ENCODE measurements around the gene HFE.
"Not testable (repeated sequence)": the region's sequence is repeated elsewhere in the genome, so short reads cannot be mapped to it uniquely, and the experiment has no call there.

Gene HFE

DNA sequence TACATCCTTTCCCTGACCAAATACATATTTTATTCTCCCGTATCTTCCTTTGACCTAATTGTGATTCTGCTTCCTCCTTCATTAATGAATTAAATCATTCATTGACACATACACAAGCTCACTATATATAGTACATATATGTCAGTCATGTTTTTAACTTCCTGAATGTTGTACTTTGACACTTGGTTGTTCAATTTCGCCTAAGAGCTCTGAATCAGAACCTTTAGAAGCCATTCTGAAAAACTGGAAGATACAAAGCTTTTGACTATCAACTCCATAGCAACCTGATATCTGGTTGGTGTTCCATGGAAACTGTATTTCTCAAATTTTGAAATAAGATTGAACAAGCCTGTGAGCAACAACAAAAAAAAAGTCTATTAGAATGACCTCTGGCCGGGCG lies 27.3 kb upstream of the HFE start:
- DNase-seq (ENCODE audit: low spot score) = no peak

DNA sequence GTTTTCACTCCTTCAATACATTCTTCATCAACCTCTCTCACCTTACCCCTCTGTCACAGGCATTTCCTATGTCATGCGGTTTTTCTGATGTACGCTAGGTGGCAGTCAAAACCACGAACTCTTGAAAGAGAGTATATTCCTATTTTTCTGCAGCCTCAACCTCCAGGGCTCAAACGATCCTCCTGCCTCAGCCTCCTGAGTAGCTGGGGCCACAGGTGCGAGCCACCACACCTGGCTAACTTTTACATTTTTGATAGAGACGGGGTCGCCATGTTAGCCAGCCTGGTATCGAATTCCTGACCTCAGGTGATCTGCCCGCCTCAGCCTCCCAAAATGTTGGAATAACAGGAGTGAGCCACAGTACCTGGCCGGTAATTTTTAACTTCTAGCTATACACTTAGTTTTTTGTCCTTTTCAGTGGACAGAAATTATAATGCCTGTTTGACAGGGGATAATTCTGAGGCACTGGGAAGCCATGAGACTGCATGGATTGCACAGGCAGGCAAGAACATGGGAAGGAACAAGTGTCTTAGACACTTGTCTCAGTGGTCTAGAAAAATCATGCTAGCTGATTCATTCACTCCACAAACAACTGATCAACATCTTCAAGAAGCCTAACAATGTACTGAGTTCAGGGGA lies 22.5 kb upstream of the HFE start:
- DNase-seq (ENCODE audit: low spot score) = peak; percentile 71

DNA sequence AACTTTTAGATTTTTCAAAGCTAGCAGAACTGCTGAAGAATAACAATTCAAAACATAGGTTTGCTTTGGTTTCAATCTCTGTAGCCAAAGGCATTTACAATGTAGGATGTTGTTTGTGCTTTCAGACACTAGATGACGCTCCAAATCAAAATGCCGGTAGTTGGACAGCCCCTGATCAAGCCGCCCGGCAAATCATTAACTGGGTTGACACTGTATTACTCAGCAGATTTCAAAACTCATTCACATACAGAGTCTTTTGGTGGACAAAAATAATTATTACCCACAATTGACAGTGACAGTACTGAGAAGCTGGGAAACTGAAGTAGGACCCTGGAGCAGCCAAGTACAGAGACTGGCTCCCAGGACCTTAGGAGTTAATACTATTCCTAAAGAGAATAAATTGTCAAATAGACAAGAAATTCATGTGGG lies 21.3 kb upstream of the HFE start:
- peak; percentile 89 for DNase-seq (ENCODE audit: low spot score)

DNA sequence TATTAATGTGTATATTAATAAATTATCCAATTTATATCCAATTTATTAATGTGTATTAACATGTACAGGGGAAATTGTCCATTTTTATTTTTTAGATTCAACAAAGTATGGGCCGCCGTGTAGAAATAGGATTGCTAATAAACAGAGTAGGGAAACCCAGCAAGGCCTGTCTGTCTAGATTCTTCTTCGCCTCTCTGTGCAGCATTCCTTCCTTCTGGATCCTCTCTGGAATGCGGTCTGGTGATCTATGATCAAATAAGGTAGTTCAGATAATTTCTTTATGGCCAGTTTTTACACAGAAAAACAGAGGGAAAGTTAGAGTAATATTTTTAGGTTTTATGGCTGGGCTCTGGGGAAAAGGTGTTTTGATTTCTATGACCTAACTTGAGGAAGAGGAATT lies 19.9 kb upstream of the HFE start:
- no peak for DNase-seq (ENCODE audit: low spot score)

DNA sequence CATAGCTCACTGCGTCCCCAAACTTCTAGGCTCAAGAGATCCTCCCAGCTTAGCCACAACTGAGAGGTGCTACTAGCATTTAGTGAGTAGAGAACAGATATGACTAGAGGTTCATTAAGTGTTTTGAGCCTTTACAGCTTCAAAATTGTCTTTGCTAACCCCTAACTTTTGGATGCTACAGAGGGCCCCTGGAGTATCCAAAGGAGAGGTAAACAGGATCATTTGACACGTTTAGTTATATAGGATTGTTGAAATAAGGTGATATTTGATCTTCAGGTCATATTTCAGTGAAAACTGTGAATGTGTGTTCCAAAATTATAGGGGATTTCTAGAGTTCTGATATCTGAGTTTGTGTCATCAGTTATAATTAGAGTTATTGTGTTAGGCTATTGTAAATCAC lies 19.2 kb upstream of the HFE start:
- DNase-seq (ENCODE audit: low spot score) = no peak

DNA sequence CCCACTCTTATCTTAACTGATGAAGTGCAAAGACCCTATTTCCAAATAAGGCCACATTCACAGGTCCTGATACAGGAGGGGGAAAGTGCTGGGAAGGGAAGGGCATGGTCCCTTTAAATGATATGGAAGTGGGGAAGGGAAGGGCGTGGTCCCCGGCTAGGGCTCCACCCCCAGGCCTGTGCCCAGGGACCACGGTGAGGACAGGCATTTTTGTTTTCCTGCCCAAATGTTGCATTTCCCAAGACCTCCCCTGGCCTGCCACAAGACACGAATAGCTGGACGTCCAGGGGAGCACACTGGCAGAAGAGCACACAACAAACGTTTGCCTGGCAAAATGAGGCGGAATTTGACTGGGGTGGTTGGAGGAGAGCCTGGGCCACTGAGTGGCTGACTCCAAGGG lies 16.1 kb upstream of the HFE start:
- DNase-seq (ENCODE audit: low spot score) = no peak

DNA sequence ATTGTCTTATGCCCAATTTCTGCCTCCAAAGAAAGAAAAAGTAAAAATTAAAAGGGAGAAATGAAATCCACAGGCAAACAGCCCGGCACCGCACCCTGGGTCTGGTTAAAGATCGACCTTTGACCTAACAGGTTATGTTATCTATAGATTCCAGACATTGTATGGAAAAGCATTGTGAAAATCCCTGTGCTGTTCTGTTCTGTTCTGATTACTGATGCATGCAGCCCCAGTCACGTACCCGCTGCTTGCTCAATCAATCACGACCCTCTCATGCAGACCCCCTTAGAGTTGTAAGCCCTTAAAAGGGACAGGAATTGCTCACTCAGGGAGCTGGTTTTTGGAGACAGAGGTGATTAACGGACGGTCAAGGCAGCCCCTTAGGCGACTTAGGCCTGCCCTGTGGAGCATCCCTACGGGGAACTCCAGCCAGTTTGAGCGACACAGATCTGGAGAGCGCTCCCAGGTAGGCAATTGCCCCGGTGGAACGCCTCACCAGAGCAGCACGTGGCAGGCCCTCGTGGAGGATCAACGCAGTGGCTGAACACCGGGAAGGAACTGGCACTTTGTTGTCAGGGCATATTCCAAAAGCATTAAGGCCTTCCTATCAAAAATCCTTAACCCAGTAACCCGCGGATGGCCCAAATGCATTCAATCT lies 12.0 kb upstream of the HFE start:
- DNase-seq (ENCODE audit: low spot score) = no peak

DNA sequence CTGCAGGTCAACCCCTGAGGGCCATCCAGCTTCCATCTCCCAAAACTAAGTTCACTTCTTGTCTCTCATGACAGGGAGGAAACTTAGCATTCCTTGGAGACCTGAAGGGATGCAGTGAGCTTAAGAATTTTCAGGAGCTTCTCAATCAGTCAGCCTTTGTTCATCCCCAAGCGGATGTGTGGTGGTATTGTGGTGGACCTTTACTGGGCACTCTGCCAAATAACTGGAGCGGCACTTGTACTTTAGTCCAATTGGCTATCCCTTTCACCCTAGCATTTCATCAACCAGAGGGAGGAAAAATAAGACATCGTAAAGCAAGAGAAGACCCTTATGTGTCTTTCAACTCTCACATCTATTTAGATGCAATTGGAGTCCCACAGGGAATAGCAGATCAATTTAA lies 9.2 kb upstream of the HFE start:
- not testable (repeated sequence) for DNase-seq (ENCODE audit: low spot score)

DNA sequence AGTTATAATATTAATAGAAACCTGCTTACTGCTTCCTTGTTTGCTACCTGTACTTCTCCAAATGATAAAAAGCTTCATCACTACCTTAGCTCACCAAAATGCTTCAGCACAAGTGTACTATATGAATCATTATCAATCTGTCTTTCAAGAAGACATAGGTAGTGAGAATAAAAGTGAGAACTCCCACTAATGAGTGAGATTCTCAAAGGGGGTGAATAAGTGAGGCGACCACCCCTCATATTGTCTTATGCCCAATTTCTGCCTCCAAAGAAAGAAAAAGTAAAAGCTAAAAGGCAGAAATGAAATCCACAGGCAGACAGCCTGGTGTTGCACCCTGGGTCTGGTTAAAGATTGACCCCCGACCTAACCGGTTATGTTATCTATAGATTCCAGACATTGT lies 6.1 kb upstream of the HFE start:
- DNase-seq (ENCODE audit: low spot score) = not testable (repeated sequence)

DNA sequence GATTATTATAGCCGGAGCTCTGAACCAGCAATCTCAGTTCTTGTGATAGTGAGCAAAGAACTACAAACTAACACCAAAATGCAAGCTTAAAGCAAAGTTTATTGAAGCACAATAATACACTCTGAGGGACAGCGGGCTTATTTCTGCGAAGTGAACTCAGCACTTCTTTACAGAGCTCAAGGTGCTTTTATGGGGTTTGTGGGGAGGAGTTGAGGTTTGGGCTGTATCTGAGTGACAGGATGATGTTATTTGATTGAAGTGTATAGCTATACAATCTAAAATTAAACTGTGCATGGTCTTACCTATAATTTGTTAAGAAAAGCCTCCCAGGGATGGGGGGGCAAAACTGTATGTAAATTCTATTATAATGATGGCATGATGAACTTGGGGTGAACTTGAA lies 1.0 kb upstream of the HFE start:
- no peak for DNase-seq (ENCODE audit: low spot score)

DNA sequence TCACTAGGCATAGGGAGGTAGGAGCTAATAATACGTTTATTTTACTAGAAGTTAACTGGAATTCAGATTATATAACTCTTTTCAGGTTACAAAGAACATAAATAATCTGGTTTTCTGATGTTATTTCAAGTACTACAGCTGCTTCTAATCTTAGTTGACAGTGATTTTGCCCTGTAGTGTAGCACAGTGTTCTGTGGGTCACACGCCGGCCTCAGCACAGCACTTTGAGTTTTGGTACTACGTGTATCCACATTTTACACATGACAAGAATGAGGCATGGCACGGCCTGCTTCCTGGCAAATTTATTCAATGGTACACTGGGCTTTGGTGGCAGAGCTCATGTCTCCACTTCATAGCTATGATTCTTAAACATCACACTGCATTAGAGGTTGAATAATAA lies 1.1 kb downstream of the HFE start:
- no peak for DNase-seq (ENCODE audit: low spot score)

DNA sequence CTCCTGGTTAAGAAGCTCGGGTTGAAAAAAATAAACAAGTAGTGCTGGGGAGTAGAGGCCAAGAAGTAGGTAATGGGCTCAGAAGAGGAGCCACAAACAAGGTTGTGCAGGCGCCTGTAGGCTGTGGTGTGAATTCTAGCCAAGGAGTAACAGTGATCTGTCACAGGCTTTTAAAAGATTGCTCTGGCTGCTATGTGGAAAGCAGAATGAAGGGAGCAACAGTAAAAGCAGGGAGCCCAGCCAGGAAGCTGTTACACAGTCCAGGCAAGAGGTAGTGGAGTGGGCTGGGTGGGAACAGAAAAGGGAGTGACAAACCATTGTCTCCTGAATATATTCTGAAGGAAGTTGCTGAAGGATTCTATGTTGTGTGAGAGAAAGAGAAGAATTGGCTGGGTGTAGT lies 2.0 kb downstream of the HFE start:
- DNase-seq (ENCODE audit: low spot score) = no peak

DNA sequence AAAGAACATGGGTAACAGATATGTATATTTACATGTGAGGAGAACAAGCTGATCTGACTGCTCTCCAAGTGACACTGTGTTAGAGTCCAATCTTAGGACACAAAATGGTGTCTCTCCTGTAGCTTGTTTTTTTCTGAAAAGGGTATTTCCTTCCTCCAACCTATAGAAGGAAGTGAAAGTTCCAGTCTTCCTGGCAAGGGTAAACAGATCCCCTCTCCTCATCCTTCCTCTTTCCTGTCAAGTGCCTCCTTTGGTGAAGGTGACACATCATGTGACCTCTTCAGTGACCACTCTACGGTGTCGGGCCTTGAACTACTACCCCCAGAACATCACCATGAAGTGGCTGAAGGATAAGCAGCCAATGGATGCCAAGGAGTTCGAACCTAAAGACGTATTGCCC lies 5.2 kb downstream of the HFE start:
- no peak for DNase-seq (ENCODE audit: low spot score)

DNA sequence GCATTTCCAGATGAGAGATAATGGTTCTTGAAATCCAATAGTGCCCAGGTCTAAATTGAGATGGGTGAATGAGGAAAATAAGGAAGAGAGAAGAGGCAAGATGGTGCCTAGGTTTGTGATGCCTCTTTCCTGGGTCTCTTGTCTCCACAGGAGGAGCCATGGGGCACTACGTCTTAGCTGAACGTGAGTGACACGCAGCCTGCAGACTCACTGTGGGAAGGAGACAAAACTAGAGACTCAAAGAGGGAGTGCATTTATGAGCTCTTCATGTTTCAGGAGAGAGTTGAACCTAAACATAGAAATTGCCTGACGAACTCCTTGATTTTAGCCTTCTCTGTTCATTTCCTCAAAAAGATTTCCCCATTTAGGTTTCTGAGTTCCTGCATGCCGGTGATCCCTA lies 6.8 kb downstream of the HFE start:
- DNase-seq (ENCODE audit: low spot score) = no peak

DNA sequence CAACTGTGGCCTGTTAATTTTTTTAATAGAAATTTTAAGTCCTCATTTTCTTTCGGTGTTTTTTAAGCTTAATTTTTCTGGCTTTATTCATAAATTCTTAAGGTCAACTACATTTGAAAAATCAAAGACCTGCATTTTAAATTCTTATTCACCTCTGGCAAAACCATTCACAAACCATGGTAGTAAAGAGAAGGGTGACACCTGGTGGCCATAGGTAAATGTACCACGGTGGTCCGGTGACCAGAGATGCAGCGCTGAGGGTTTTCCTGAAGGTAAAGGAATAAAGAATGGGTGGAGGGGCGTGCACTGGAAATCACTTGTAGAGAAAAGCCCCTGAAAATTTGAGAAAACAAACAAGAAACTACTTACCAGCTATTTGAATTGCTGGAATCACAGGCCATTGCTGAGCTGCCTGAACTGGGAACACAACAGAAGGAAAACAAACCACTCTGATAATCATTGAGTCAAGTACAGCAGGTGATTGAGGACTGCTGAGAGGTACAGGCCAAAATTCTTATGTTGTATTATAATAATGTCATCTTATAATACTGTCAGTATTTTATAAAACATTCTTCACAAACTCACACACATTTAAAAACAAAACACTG lies 10.1 kb downstream of the HFE start:
- peak; percentile 79 for DNase-seq (ENCODE audit: low spot score)

DNA sequence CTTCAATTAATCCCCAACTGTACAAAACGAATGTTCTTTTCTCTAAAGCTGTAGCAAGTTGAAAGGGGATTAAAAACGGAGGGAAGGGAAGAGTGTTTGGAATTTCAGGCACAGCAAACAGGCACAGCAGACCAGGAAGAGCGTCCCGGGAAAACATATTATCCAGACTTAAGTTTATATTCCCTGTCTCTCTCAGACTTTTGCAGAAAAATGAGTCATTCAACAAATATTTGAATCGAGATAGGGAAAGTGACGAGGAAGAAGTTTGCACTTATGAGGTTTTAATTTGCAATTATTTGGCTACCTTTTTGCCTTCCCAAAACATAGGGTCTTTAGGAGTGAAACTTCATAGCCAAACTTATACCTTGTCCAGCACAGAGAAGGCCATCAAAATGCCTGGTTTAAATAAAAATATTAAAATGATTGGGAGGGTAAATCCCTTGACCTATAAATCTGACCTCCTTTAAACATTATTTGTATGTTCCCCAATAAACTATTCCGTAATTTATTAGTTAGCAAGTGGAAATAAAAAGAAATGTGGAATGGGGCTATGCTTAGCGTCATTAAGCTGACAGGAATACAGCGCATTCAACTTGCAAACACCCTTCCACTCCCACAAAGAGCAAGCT lies 16.0 kb downstream of the HFE start:
- peak; percentile 64 for DNase-seq (ENCODE audit: low spot score)

DNA sequence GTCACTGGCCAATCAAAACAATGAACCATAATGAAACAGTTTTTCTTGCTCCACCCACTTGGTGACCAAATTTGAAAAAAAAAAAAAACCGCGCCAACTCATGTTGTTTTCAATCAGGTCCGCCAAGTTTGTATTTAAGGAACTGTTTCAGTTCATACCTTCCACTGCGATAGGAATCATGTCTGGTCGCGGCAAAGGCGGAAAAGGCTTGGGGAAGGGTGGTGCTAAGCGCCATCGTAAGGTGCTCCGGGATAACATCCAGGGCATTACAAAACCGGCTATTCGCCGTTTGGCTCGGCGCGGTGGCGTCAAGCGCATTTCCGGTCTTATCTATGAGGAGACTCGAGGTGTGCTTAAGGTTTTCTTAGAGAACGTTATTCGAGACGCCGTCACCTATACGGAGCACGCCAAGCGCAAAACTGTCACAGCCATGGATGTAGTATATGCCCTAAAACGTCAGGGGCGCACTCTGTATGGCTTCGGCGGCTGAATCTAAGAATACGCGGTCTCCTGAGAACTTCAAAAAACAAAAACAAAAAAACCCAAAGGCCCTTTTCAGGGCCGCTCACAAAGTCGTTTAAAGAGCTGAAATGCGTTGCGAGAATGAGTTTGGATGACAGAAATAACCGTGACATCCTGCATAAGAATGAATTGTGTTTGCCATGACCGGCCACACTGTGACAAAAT lies 16.7 kb downstream of the HFE start:
- DNase-seq (ENCODE audit: low spot score) = peak; percentile 89

DNA sequence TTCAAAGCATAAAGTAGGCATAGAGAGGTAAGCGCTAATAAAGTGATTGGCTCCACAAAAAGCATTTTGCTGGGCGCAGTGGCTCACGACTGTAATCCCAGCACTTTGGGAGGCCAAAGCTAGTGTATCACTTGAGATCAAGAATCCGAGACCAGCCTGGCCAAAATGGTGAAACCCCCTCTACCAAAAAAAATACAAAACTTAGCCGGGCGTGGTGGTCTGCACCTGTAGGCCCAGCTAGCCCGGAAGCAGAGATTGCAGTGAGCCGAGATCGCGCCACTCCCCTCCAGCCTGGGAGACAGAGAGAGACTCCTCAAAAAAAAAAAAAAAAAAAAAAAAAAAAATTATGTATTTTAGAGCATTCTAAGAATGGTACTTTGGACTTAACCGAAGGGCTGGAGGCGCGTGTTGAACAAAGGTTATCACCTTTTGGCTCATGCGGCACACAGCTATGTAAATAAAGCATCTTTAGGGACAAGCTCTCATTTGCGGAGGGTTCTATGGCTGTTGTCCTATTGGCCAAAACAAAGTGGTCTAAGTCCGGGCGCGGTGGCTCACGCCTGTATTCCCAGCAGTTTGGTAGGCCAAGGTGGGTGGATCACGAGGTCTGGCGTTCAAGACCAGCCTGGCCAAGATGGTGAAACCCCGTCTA lies 17.4 kb downstream of the HFE start:
- peak; percentile 65 for DNase-seq (ENCODE audit: low spot score)

DNA sequence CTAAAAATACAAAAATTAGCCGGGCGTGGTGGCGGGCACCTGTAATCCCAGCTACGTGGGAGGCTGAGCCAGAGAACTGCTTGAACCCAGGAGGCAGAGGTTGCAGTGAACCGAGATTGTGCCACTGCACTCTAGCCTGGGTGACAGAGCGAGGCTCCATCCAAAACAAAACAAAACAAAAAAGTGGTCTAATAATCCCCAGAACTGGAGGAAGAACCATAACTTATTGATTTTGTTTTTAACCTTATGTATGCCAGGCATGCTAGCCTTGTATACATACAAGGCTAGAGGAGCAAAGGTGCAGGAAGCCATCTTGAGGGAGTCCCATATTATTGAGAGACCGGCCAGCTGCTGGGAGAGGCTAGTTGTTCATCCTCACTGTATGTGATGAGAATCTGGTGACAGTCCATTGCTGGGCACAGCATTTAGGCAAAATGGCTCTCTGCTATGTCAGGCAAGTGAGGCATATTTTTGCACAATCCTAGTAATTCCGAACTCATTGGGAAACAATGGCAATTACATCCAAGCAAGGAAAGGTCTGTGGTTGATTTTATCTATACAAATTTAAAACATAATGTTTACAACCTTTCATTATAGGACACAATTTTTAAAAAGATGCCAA lies 18.0 kb downstream of the HFE start:
- no peak for DNase-seq (ENCODE audit: low spot score)

DNA sequence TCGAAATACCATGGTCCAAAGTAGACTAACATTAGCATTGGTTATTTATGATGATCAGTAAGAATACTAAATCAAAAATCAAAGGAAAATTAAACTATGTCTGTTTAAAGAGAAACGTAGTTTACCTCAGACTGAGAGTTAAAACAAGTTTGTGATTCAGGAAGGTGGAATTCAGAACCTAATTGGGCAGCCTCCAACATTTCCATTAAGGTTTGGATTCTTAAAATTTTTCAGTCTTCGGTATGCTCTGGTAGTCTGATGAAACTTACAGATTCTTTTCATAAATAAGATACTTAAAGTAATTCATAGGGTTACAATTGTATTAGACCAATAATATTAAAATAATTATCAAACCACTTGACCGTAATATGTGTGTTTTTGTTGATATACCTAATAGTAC lies 18.6 kb downstream of the HFE start:
- no peak for DNase-seq (ENCODE audit: low spot score)

DNA sequence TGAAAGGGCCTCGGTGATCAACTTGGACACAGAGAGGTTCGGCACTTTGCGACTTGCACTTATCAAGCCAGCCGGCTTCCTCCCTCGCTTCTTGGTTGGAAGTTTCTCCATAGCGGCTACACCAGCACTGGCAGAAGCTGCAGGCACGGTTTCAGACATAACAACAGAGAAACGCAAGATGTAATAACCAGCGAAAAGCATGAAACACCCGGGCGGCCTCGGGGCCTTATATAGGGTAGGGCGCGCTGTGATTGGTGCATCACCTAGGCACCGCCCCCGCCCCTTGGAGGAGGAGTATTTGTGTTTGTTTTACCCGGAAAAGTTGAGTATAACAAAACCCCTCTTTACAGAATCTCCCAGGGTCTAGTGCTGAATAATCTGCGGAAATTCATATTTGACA lies 20.7 kb downstream of the HFE start:
- no peak for DNase-seq (ENCODE audit: low spot score)

DNA sequence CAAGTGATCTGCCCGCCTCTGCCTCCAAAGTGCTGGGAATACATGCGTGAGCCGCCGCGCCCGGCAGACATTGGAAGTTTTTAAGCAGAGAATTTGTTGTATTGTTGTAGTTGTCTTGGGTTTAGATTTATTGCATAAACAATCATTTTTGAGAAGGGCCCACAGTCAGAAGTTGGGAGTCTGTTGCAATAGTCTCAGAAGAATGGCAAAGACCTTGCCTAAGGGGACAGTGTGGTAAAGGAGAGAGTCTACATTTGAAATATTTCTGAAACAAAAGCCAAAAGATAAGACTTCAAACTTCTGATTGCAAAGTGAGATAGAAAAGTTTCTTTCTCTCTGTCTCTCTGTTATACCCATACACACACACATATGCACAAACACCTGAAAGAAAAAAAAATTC lies 22.5 kb downstream of the HFE start:
- DNase-seq (ENCODE audit: low spot score) = no peak

All from LoVo (cell line).